Parathyroid adenoma (tissue), 2 donors: ENCODE measurements around the gene BPNT1.
A peak's percentile ranks its signal among the peaks of the same experiment; 100 is the strongest.
"Not testable (repeated sequence)": the region's sequence is repeated elsewhere in the genome, so short reads cannot be mapped to it uniquely, and the experiment has no call there.

ENCODE experiments used
- H2AFZ ChIP-seq: fragments of 300-600 bp; sonication (generic); one replicate; pipeline ENCODE4 v1.7.0; 2017; ENCODE audit warnings: antibody characterized with exemption, mild to moderate bottlenecking
- H3K27ac ChIP-seq: fragments of 300-600 bp; sonication (generic); one replicate; pipeline ENCODE4 v1.7.0; 2017
- H3K27me3 ChIP-seq: fragments of 300-600 bp; sonication (generic); one replicate; pipeline ENCODE4 v1.7.0; 2017; ENCODE audit warnings: low read length; ENCODE audit not compliant: control insufficient read depth, insufficient read depth
- H3K36me3 ChIP-seq: fragments of 300-600 bp; sonication (generic); one replicate; pipeline ENCODE4 v1.7.0; 2017; ENCODE audit warnings: low read length; ENCODE audit not compliant: control insufficient read depth, insufficient read depth
- H3K4me1 ChIP-seq: fragments of 300-600 bp; sonication (generic); one replicate; pipeline ENCODE4 v1.7.0; 2017; ENCODE audit warnings: control low read depth
- H3K4me2 ChIP-seq: fragments of 300-600 bp; sonication (generic); one replicate; pipeline ENCODE4 v1.7.0; 2017; ENCODE audit warnings: low read length
- H3K4me3 ChIP-seq: fragments of 300-600 bp; sonication (generic); one replicate; pipeline ENCODE4 v1.7.0; 2017; ENCODE audit warnings: low read depth, low read length
- H3K79me2 ChIP-seq: fragments of 300-600 bp; sonication (generic); one replicate; pipeline ENCODE4 v1.7.0; 2017; ENCODE audit warnings: control low read depth
- H3K9ac ChIP-seq: fragments of 300-600 bp; sonication (generic); one replicate; pipeline ENCODE4 v1.7.0; 2017; ENCODE audit warnings: mild to moderate bottlenecking
- H3K9me3 ChIP-seq: fragments of 300-600 bp; sonication (generic); one replicate; pipeline ENCODE4 v1.7.0; 2017; ENCODE audit warnings: low read length; ENCODE audit not compliant: control insufficient read depth
- CTCF ChIP-seq: fragments of 300-600 bp; sonication (generic); IDR thresholded peaks from one replicate; pipeline ENCODE4 v1.7.0; 2017; ENCODE audit warnings: antibody characterized with exemption, mild to moderate bottlenecking
- donor health status: primary hyperparathyroidism.

The BPNT1 gene

GRCh38 chr1:220119043-220119512 lies 29.5 kb upstream of the BPNT1 start:
- Histone ChIP-seq H3K4me1 (no peaks in the 10 kb centered on the region), H3K4me3 (no peak overlapping the region), H2AFZ (no peak overlapping the region), H3K79me2 (no peaks in the 10 kb centered on the region), H3K9me3 (no peaks in the 10 kb centered on the region), H3K36me3 (no peaks in the 10 kb centered on the region), H3K4me2 (no peak overlapping the region), H3K27ac (no peak overlapping the region), H3K9ac (no peak overlapping the region), H3K27me3 (no peaks in the 10 kb centered on the region)
- TF ChIP-seq CTCF, result no peak

- Histone ChIP-seq H3K27ac (no peak overlapping the region), H3K4me1 (no peaks in the 10 kb centered on the region), H3K9me3 (no peaks in the 10 kb centered on the region), H3K27me3 (no peaks in the 10 kb centered on the region), H3K9ac (no peak overlapping the region), H2AFZ (no peak overlapping the region), H3K79me2 (peaks cover 2% of the 10 kb centered on the region), H3K36me3 (no peaks in the 10 kb centered on the region), H3K4me3 (no peak overlapping the region), H3K4me2 (no peak overlapping the region)
- peak; percentile 24 for TF ChIP-seq CTCF
These were observed 23.6 kb upstream of the BPNT1 start for GRCh38 chr1:220113136-220113695.

- H3K36me3 ChIP-seq, result not testable (repeated sequence)
These were observed 23.0 kb upstream of the BPNT1 start for GRCh38 chr1:220112600-220112999.

GRCh38 chr1:220110473-220110872 lies 20.9 kb upstream of the BPNT1 start:
- not testable (repeated sequence) for H3K36me3 ChIP-seq, H3K9me3 ChIP-seq, H3K4me1 ChIP-seq, H3K4me3 ChIP-seq, H2AFZ ChIP-seq, H3K27ac ChIP-seq, H3K9ac ChIP-seq, H3K27me3 ChIP-seq, H3K79me2 ChIP-seq, H3K4me2 ChIP-seq

More at GRCh38 chr1:220112600-220112999, 23.0 kb upstream of the BPNT1 start:
- H3K9me3 ChIP-seq, H3K4me2 ChIP-seq, H3K4me3 ChIP-seq, H3K27ac ChIP-seq, H3K9ac ChIP-seq, H2AFZ ChIP-seq, H3K79me2 ChIP-seq, H3K27me3 ChIP-seq, H3K4me1 ChIP-seq: not testable (repeated sequence)

- Histone ChIP-seq H3K27me3 (no peaks in the 10 kb centered on the region), H2AFZ (no peak overlapping the region), H3K36me3 (no peaks in the 10 kb centered on the region), H3K4me1 (no peaks in the 10 kb centered on the region), H3K4me2 (no peak overlapping the region), H3K9me3 (no peaks in the 10 kb centered on the region), H3K9ac (no peak overlapping the region), H3K4me3 (no peak overlapping the region), H3K27ac (no peak overlapping the region), H3K79me2 (no peaks in the 10 kb centered on the region)
- no peak for TF ChIP-seq CTCF
These were observed 10.2 kb upstream of the BPNT1 start for GRCh38 chr1:220099826-220100225.
